B cell (primary cell): ENCODE data around the gene DDAH1.

Experiments
- EZH2 ChIP-seq: IDR thresholded peaks from 2 replicates; pipeline ENCODE4 v1.6.1; 2012; ENCODE audit warnings: borderline replicate concordance, low read depth, mild to moderate bottlenecking, moderate library complexity, low read length; ENCODE audit not compliant: insufficient read depth, poor library complexity, severe bottlenecking
- TF ChIP-seq, protein P1 (sequence below): fragments of 200-600 bp; IDR thresholded peaks from one replicate; pipeline ENCODE4 v1.8.0; 2022; ENCODE audit warnings: antibody characterized with exemption, mild to moderate bottlenecking

DNA sequence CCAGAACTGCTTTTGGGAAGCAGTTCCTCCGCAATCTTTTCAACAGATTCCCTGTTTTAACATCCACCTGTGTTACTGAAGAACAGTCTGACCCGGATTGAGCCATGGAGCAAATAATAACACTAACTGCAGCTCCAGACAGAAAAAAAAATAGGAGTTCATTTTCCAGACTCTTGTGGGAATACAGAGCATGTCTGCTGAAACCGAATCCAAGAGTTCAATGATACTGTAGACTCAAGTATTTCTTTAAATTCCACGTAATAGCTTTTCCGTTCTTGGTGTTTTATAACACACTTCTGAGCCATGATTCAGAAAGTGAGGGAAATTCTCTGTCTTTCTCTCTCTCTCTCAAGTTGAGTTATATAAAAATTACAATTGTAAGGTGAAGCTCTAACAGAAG is 60.6 kb downstream of the DDAH1 start:
- TF ChIP-seq, protein P1, sequence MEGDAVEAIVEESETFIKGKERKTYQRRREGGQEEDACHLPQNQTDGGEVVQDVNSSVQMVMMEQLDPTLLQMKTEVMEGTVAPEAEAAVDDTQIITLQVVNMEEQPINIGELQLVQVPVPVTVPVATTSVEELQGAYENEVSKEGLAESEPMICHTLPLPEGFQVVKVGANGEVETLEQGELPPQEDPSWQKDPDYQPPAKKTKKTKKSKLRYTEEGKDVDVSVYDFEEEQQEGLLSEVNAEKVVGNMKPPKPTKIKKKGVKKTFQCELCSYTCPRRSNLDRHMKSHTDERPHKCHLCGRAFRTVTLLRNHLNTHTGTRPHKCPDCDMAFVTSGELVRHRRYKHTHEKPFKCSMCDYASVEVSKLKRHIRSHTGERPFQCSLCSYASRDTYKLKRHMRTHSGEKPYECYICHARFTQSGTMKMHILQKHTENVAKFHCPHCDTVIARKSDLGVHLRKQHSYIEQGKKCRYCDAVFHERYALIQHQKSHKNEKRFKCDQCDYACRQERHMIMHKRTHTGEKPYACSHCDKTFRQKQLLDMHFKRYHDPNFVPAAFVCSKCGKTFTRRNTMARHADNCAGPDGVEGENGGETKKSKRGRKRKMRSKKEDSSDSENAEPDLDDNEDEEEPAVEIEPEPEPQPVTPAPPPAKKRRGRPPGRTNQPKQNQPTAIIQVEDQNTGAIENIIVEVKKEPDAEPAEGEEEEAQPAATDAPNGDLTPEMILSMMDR: no peak
- TF ChIP-seq EZH2: no peak
